Nephron progenitor cell (in vitro differentiated cells): ENCODE results near the gene PLEK2.
"Not testable (repeated sequence)": the region's sequence is repeated elsewhere in the genome, so short reads cannot be mapped to it uniquely, and the experiment has no call there.

Source experiments
- DNase-seq: peaks from one replicate; pipeline ENCODE4 v3.0.0; 2021
- H3K27ac Mint-ChIP-seq: 2 replicates; pipeline ENCODE4 v1.8.0; 2021; ENCODE audit warnings: mild to moderate bottlenecking, moderate library complexity, mixed read lengths
- H3K27me3 Mint-ChIP-seq: 2 replicates; pipeline ENCODE4 v1.8.0; 2021; ENCODE audit warnings: mild to moderate bottlenecking, low read depth, mixed read lengths; ENCODE audit not compliant: poor library complexity
- H3K36me3 Mint-ChIP-seq: 2 replicates; pipeline ENCODE4 v1.8.0; 2021; ENCODE audit warnings: low read depth, mixed read lengths
- H3K4me1 Mint-ChIP-seq: 2 replicates; pipeline ENCODE4 v1.8.0; 2021; ENCODE audit warnings: mixed read lengths
- H3K4me3 Mint-ChIP-seq: 2 replicates; pipeline ENCODE4 v1.8.0; 2021; ENCODE audit warnings: mild to moderate bottlenecking, moderate library complexity, mixed read lengths
- H3K9me3 Mint-ChIP-seq: 2 replicates; pipeline ENCODE4 v1.8.0; 2021; ENCODE audit warnings: mild to moderate bottlenecking, moderate library complexity, mixed read lengths
- TF ChIP-seq, protein P1 (sequence below): fragments of 200-600 bp; sonication (generic); IDR thresholded peaks from 2 replicates; pipeline ENCODE4 v1.5.0; 2021; ENCODE audit warnings: antibody characterized with exemption

Gene PLEK2

DNA sequence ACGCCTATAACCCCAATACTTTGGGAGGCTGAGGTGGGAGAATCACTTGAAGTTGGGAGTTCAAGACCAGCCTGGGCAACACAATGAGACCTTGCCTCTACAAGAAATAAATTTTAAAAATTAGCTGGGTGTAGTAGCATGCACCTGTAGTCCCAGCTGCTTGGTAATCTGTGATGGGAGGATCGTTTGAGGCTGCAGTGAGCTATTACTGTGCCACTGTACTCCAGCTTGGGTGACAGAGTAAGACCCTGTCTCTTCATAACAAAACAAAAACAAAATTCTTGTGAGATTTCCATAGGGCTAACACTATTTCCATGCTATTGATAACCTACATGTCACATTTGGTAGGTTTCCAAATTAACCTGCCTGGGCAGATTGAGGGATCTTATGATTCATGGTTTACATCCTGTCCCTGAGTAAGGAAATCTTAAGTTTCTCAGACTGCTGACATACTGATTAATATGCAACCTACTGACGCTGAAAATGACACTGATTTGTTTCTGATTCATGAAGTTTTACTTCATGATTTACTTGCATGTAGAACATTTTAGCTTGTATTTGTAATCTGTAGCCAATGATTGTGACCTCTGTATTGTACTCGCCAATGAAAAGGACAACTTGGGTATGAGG is 68.2 kb downstream of the PLEK2 start:
- Mint-ChIP-seq H3K27me3 (no peaks in the 10 kb centered on the region), H3K36me3 (peaks cover 56% of the 10 kb centered on the region), H3K4me3 (no peak overlapping the region), H3K9me3 (peaks cover 10% of the 10 kb centered on the region), H3K4me1 (no peaks in the 10 kb centered on the region), H3K27ac (peak overlapping the region; percentile 62)
- DNase-seq: no peak
- TF ChIP-seq, protein P1, sequence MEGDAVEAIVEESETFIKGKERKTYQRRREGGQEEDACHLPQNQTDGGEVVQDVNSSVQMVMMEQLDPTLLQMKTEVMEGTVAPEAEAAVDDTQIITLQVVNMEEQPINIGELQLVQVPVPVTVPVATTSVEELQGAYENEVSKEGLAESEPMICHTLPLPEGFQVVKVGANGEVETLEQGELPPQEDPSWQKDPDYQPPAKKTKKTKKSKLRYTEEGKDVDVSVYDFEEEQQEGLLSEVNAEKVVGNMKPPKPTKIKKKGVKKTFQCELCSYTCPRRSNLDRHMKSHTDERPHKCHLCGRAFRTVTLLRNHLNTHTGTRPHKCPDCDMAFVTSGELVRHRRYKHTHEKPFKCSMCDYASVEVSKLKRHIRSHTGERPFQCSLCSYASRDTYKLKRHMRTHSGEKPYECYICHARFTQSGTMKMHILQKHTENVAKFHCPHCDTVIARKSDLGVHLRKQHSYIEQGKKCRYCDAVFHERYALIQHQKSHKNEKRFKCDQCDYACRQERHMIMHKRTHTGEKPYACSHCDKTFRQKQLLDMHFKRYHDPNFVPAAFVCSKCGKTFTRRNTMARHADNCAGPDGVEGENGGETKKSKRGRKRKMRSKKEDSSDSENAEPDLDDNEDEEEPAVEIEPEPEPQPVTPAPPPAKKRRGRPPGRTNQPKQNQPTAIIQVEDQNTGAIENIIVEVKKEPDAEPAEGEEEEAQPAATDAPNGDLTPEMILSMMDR: no peak

DNA sequence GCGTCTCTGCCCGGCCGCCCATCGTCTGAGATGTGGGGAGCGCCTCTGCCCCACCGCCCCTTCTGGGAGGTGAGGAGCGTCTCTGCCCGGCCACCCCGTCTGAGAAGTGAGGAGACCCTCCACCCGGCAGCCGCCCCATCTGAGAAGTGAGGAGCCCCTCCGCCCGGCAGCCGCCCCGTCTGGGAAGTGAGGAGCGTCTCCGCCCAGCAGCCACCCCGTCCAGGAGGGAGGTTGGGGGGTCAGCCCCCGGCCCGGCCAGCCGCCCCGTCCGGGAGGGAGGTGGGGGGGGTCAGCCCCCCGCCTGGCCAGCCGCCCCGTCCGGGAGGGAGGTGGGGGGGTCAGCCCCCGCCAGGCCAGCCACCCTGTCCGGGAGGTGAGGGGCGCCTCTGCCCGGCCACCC is 70.7 kb downstream of the PLEK2 start:
- not testable (repeated sequence) for DNase-seq, H3K27me3 Mint-ChIP-seq, H3K4me1 Mint-ChIP-seq, H3K27ac Mint-ChIP-seq, H3K4me3 Mint-ChIP-seq
- Mint-ChIP-seq H3K9me3 (peaks cover 10% of the 10 kb centered on the region), H3K36me3 (peaks cover 55% of the 10 kb centered on the region)
